OCI-LY3 (cell line): ENCODE data around the gene NCBP3.

Experiments used
- H2AFZ ChIP-seq: fragments of 200-600, 300-600 bp; shearing (Covaris generic); 2 replicates; pipeline ENCODE4 v1.6.0; 2014; ENCODE audit warnings: antibody characterized with exemption, low read depth, low read length
- H3K27ac ChIP-seq: fragments of 200-600, 300-600 bp; sonication (generic); 2 replicates; pipeline ENCODE4 v1.5.1; 2014; ENCODE audit warnings: mild to moderate bottlenecking, low read length, moderate library complexity, mixed read lengths
- H3K27me3 ChIP-seq: fragments of 200-600, 300-600 bp; sonication (generic); 2 replicates; pipeline ENCODE4 v1.6.1; 2014; ENCODE audit warnings: low read depth, low read length, mixed read lengths
- H3K36me3 ChIP-seq: fragments of 200-600, 300-600 bp; sonication (generic); replicated peaks from 2 replicates; pipeline ENCODE3; 2014; ENCODE audit warnings: low read depth, low read length, mixed read lengths
- H3K4me1 ChIP-seq: fragments of 300-600, 200-600 bp; sonication (generic); 2 replicates; pipeline ENCODE4 v1.6.1; 2014; ENCODE audit warnings: low read length, mixed read lengths
- H3K4me2 ChIP-seq: fragments of 200-600, 300-600 bp; sonication (generic); 2 replicates; pipeline ENCODE4 v1.6.1; 2014; ENCODE audit warnings: low read length, mixed read lengths
- H3K4me3 ChIP-seq: fragments of 300-600, 200-600 bp; sonication (generic); 2 replicates; pipeline ENCODE4 v1.5.1; 2014; ENCODE audit warnings: antibody characterized with exemption, mild to moderate bottlenecking, low read length, moderate library complexity
- H3K79me2 ChIP-seq: fragments of 300-600, 200-600 bp; shearing (Covaris generic); 2 replicates; pipeline ENCODE4 v1.6.1; 2014; ENCODE audit warnings: mild to moderate bottlenecking, low read length, mixed read lengths
- H3K9ac ChIP-seq: fragments of 300-600, 200-600 bp; shearing (Covaris generic); 2 replicates; pipeline ENCODE4 v1.6.0; 2014; ENCODE audit warnings: mild to moderate bottlenecking, low read length, moderate library complexity
- H3K9me3 ChIP-seq: fragments of 200-600, 300-600 bp; shearing (Covaris generic); 2 replicates; pipeline ENCODE4 v1.6.1; 2014; ENCODE audit warnings: low read length, mixed read lengths; ENCODE audit not compliant: insufficient read depth
- H4K20me1 ChIP-seq: fragments of 200-600, 300-600 bp; sonication (generic); 2 replicates; pipeline ENCODE4 v1.6.1; 2016; ENCODE audit warnings: low read length, mixed read lengths; ENCODE audit not compliant: insufficient read depth
- CTCF ChIP-seq: fragments of 200-600, 300-600 bp; sonication (generic); IDR thresholded peaks from 2 replicates; pipeline ENCODE4 v1.5.1; 2014; ENCODE audit warnings: antibody characterized with exemption, low read length, low read depth
- EZH2phosphoT487 ChIP-seq: fragments of 200-600 bp; shearing (Covaris generic); IDR thresholded peaks from 2 replicates; pipeline ENCODE4 v1.6.1; 2018; ENCODE audit warnings: antibody characterized with exemption, mixed run types, low read depth

Gene NCBP3

GRCh38 chr17:3768769-3769168 lies 77.3 kb downstream of the NCBP3 start:
- Histone ChIP-seq H3K9me3 (no peaks in the 10 kb centered on the region), H3K79me2 (no peaks in the 10 kb centered on the region), H3K9ac (no peak overlapping the region), H2AFZ (no peak overlapping the region), H3K27ac (no peak overlapping the region), H3K4me1 (no peaks in the 10 kb centered on the region; the same call in 1 of the 2 replicates), H3K36me3 (no peaks in the 10 kb centered on the region), H3K27me3 (no peaks in the 10 kb centered on the region), H4K20me1 (no peaks in the 10 kb centered on the region), H3K4me3 (no peak overlapping the region), H3K4me2 (no peak overlapping the region)
- TF ChIP-seq CTCF (no peak), EZH2phosphoT487 (no peak)

- Histone ChIP-seq H4K20me1 (no peaks in the 10 kb centered on the region), H3K79me2 (no peaks in the 10 kb centered on the region), H3K9ac (no peak overlapping the region), H3K4me1 (peaks cover 4% of the 10 kb centered on the region; the same call in 1 of the 2 replicates), H3K27ac (no peak overlapping the region), H3K4me2 (no peak overlapping the region), H3K36me3 (no peaks in the 10 kb centered on the region), H2AFZ (no peak overlapping the region), H3K9me3 (no peaks in the 10 kb centered on the region), H3K27me3 (no peaks in the 10 kb centered on the region), H3K4me3 (no peak overlapping the region)
- TF ChIP-seq CTCF = no peak
- no peak for TF ChIP-seq EZH2phosphoT487
Measured at GRCh38 chr17:3768341-3768740, 77.7 kb downstream of the NCBP3 start.

- Histone ChIP-seq H3K79me2 (no peaks in the 10 kb centered on the region), H3K27me3 (no peaks in the 10 kb centered on the region), H3K4me2 (no peak overlapping the region), H4K20me1 (no peaks in the 10 kb centered on the region), H3K4me1 (peaks cover 4% of the 10 kb centered on the region; the same call in 1 of the 2 replicates), H2AFZ (no peak overlapping the region), H3K4me3 (no peak overlapping the region), H3K36me3 (no peaks in the 10 kb centered on the region), H3K9me3 (no peaks in the 10 kb centered on the region), H3K27ac (no peak overlapping the region), H3K9ac (no peak overlapping the region)
- TF ChIP-seq EZH2phosphoT487 (no peak), CTCF (no peak)
Measured at GRCh38 chr17:3766779-3767178, 79.3 kb downstream of the NCBP3 start.

GRCh38 chr17:3765981-3766380 lies 80.1 kb downstream of the NCBP3 start:
- Histone ChIP-seq H3K27me3 (no peaks in the 10 kb centered on the region), H3K4me3 (no peak overlapping the region), H3K4me1 (peaks cover 4% of the 10 kb centered on the region; the same call in 1 of the 2 replicates), H3K9ac (no peak overlapping the region), H3K9me3 (no peaks in the 10 kb centered on the region), H3K27ac (no peak overlapping the region), H3K4me2 (no peak overlapping the region), H2AFZ (no peak overlapping the region), H3K36me3 (no peaks in the 10 kb centered on the region), H3K79me2 (no peaks in the 10 kb centered on the region), H4K20me1 (no peaks in the 10 kb centered on the region)
- TF ChIP-seq CTCF (no peak), EZH2phosphoT487 (no peak)
